Measurements from ENCODE around the gene GATAD2A. TPM values are rescaled to one million over a fixed set of nuclear protein-coding genes. Genes with fewer than 3 reads are reported as not detected.
A peak's percentile ranks its signal among the peaks of the same experiment; 100 is the strongest.

Gene GATAD2A
- total RNA-seq, 1 experiment from 2014 or later = 189 TPM

DNA sequence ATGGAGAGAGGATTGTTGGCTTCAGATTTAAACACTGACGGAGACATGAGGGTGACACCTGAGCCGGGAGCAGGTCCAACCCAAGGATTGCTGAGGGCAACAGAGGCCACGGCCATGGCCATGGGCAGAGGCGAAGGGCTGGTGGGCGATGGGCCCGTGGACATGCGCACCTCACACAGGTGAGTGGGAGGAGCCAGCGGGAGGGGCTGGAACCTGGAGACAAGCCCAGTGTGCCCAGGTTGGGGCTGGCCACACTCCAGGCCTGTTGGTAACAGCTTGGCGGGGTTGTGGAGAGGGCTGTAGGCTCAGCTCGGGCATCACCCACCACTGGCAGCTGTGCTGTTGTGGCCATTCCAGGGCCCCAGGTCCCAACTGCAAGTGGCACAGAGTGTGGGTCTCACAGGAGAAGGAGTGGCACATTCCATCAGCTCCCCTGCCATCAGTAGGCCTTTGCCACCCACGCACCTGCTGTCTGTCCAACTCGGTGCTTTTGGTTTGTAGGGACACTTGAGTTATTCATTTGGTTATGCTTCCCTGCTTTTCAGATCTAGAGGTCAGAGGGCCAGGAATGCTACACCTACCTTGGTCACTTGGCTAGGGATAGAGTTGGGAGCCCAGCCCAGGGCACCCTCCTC, 60.1 kb downstream of the GATAD2A start:
- H3K27ac ChIP-seq (ENCODE audit: insufficient read length, low read depth, low read length) = no peak overlapping the region
- H2AK5ac ChIP-seq (ENCODE audit: insufficient read length, low read length) = no peak overlapping the region
- H3K27me3 ChIP-seq (ENCODE audit: insufficient read depth, low read length) = no peaks in the 10 kb centered on the region
- no peaks in the 10 kb centered on the region for H3K23me2 ChIP-seq (ENCODE audit: insufficient read length, low read depth, low read length, poor library complexity, severe bottlenecking)
- peaks cover 2% of the 10 kb centered on the region for H3K27me3 Mint-ChIP-seq (ENCODE audit: low read depth)
- H3K14ac ChIP-seq (ENCODE audit: insufficient read depth, low read length) = no peak overlapping the region
- peaks cover 29 to 33% of the 10 kb centered on the region in 2 experiments for H3K9me3 Mint-ChIP-seq
- H3K79me2 ChIP-seq (ENCODE audit: insufficient read depth, low read length) = peaks cover 27% of the 10 kb centered on the region; the same call in 1 of the 2 replicates
- TF ChIP-seq, protein P1, sequence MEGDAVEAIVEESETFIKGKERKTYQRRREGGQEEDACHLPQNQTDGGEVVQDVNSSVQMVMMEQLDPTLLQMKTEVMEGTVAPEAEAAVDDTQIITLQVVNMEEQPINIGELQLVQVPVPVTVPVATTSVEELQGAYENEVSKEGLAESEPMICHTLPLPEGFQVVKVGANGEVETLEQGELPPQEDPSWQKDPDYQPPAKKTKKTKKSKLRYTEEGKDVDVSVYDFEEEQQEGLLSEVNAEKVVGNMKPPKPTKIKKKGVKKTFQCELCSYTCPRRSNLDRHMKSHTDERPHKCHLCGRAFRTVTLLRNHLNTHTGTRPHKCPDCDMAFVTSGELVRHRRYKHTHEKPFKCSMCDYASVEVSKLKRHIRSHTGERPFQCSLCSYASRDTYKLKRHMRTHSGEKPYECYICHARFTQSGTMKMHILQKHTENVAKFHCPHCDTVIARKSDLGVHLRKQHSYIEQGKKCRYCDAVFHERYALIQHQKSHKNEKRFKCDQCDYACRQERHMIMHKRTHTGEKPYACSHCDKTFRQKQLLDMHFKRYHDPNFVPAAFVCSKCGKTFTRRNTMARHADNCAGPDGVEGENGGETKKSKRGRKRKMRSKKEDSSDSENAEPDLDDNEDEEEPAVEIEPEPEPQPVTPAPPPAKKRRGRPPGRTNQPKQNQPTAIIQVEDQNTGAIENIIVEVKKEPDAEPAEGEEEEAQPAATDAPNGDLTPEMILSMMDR (conservative IDR thresholded peaks at IDR 0.05) = no peak
- no CpG with 5 or more reads among the region's 12 CpGs for WGBS (ENCODE audit: extremely low coverage, insufficient read length, low lambda C conversion rate)
- no peaks in the 10 kb centered on the region for H4K20me1 ChIP-seq (ENCODE audit: control insufficient read depth, insufficient read depth, insufficient read length)
- no peak overlapping the region for H2BK12ac ChIP-seq (ENCODE audit: insufficient read length, low read depth, low read length)
- H3K4me1 ChIP-seq (ENCODE audit: insufficient read depth, low read length) = peaks cover 10% of the 10 kb centered on the region; the same call in 1 of the 2 replicates
- peaks cover 3% of the 10 kb centered on the region for H3K79me1 ChIP-seq (ENCODE audit: insufficient read depth, low read depth, low read length, poor library complexity, severe bottlenecking)
- peak overlapping the region; percentile 85 to 96 (median 96); a peak in 5 of 7 replicates for H3K27ac Mint-ChIP-seq
- no peak overlapping the region for H3K9ac ChIP-seq (ENCODE audit: extremely low read depth, insufficient read length, low read length)
- no peak overlapping the region for H3K18ac ChIP-seq (ENCODE audit: insufficient read length, low read depth, low read length)
- H2BK5ac ChIP-seq (ENCODE audit: insufficient read length, low read length) = no peak overlapping the region
- no peak for DNase-seq
- H3K9me3 ChIP-seq (ENCODE audit: control insufficient read depth, low read depth, low read length) = peaks cover 13% of the 10 kb centered on the region
- H3K4me1 Mint-ChIP-seq = peaks cover 44 to 46% of the 10 kb centered on the region in 2 experiments
- peaks cover 44 to 55% (median 47%) of the 10 kb centered on the region in 3 experiments for H3K36me3 Mint-ChIP-seq (ENCODE audit: insufficient read depth in 1 of 3, low read depth in 3 of 3)
- H3T11ph ChIP-seq (ENCODE audit: low read length) = no peak overlapping the region
- H4K5ac ChIP-seq (ENCODE audit: insufficient read length, low read depth, low read length) = no peak overlapping the region
- no peak overlapping the region for H4K8ac ChIP-seq (replicated peaks; ENCODE audit: insufficient read length, low read depth, low read length)
- no peak overlapping the region for H3K4ac ChIP-seq (ENCODE audit: low read depth, low read length)
- no peak overlapping the region for H3K23ac ChIP-seq (ENCODE audit: insufficient read length, low read depth, low read length)
- no peak overlapping the region for H3K4me2 ChIP-seq (ENCODE audit: insufficient read depth, insufficient read length, low read length)
- no peak overlapping the region; a peak in 2 of 5 replicates for H3K4me3 Mint-ChIP-seq
- H4K91ac ChIP-seq (ENCODE audit: insufficient read length, low read depth, low read length) = peak overlapping the region; percentile 47
- H3K56ac ChIP-seq (ENCODE audit: insufficient read length, low read depth, low read length) = no peak overlapping the region
- no peak overlapping the region for H2AFZ ChIP-seq (ENCODE audit: low read length)
- no peak overlapping the region for H2BK15ac ChIP-seq (ENCODE audit: low read depth, low read length)
- no peak overlapping the region for H2BK20ac ChIP-seq (ENCODE audit: low read depth, low read length, poor library complexity, severe bottlenecking)
- no peak overlapping the region for H2BK120ac ChIP-seq (ENCODE audit: low read depth, low read length, poor library complexity, severe bottlenecking)
